Measurements from ENCODE around the gene WSB2.

The WSB2 gene

GRCh38 chr12:118035190-118036041 is 25.6 kb downstream of the WSB2 start:
- Histone ChIP-seq H3K9me3 (ENCODE audit: low read length) (no peaks in the 10 kb centered on the region), H3K4me3 (ENCODE audit: low read depth, low read length, poor library complexity, severe bottlenecking) (no peak overlapping the region), H3K9me2 (ENCODE audit: low read depth, low read length) (no peaks in the 10 kb centered on the region), H3K9ac (ENCODE audit: low read length) (no peak overlapping the region), H3K79me2 (ENCODE audit: insufficient read depth, low read length) (no peaks in the 10 kb centered on the region), H3K36me3 (ENCODE audit: insufficient read depth, low read length) (peaks cover 55% of the 10 kb centered on the region; the same call in 1 of the 2 replicates), H2AFZ (ENCODE audit: low read length) (no peak overlapping the region), H3K27me3 (ENCODE audit: insufficient read depth, low read length) (no peaks in the 10 kb centered on the region), H3F3A (ENCODE audit: insufficient read depth, low read length) (no peaks in the 10 kb centered on the region), H3K4me1 (ENCODE audit: insufficient read depth, low read length, severe bottlenecking) (no peaks in the 10 kb centered on the region), H4K20me1 (ENCODE audit: insufficient read depth, low read length) (no peaks in the 10 kb centered on the region), H3K4me2 (ENCODE audit: low read length) (no peak overlapping the region), H3K27ac (ENCODE audit: low read depth, low read length, poor library complexity, severe bottlenecking) (no peak overlapping the region)
- TF ChIP-seq EZH2 (IDR thresholded peaks at IDR 0.05; ENCODE audit: borderline replicate concordance, low read length) = no peak
- TF ChIP-seq, protein P1, sequence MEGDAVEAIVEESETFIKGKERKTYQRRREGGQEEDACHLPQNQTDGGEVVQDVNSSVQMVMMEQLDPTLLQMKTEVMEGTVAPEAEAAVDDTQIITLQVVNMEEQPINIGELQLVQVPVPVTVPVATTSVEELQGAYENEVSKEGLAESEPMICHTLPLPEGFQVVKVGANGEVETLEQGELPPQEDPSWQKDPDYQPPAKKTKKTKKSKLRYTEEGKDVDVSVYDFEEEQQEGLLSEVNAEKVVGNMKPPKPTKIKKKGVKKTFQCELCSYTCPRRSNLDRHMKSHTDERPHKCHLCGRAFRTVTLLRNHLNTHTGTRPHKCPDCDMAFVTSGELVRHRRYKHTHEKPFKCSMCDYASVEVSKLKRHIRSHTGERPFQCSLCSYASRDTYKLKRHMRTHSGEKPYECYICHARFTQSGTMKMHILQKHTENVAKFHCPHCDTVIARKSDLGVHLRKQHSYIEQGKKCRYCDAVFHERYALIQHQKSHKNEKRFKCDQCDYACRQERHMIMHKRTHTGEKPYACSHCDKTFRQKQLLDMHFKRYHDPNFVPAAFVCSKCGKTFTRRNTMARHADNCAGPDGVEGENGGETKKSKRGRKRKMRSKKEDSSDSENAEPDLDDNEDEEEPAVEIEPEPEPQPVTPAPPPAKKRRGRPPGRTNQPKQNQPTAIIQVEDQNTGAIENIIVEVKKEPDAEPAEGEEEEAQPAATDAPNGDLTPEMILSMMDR (IDR thresholded peaks at IDR 0.05; ENCODE audit: low read length) = no peak

GRCh38 chr12:118034429-118035189 is 26.4 kb downstream of the WSB2 start:
- no peaks in the 10 kb centered on the region for H4K20me1 ChIP-seq (ENCODE audit: insufficient read depth, low read length)

DNA sequence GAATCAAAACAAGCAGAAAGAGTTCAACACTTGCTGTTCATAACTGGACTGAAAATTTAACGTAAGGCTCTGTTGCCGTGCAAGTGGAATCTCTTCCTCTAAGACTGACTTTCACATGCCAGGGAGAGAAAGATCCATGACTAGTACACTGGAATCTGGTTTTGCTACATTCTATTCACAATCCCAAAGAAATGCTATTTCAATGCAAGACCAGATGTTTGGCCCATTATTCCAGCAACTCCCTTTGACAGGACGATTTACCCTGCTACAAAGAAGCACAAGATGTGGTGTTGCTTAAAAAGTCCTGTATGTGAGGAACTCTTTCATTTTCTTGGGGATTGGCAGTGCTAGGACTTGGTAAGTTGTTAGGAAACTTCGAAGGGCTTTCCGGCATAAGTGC is 27.1 kb downstream of the WSB2 start:
- H3K4me3 ChIP-seq (ENCODE audit: low read depth, low read length, poor library complexity, severe bottlenecking) = no peak overlapping the region
- H3K9ac ChIP-seq (ENCODE audit: low read length) = no peak overlapping the region
- no peaks in the 10 kb centered on the region for H3K9me2 ChIP-seq (ENCODE audit: low read depth, low read length)
- peaks cover 70% of the 10 kb centered on the region for H3K36me3 ChIP-seq (ENCODE audit: insufficient read depth, low read length)
- no peaks in the 10 kb centered on the region for H3K79me2 ChIP-seq (ENCODE audit: insufficient read depth, low read length)
- no peaks in the 10 kb centered on the region for H3F3A ChIP-seq (ENCODE audit: insufficient read depth, low read length)
- H3K27me3 ChIP-seq (ENCODE audit: insufficient read depth, low read length) = no peaks in the 10 kb centered on the region
- no peak overlapping the region for H2AFZ ChIP-seq (ENCODE audit: low read length)
- no peak overlapping the region for H3K27ac ChIP-seq (ENCODE audit: low read depth, low read length, poor library complexity, severe bottlenecking)
- no peaks in the 10 kb centered on the region for H3K4me1 ChIP-seq (ENCODE audit: insufficient read depth, low read length, severe bottlenecking)
- no peaks in the 10 kb centered on the region for H3K9me3 ChIP-seq (ENCODE audit: low read length)
- H4K20me1 ChIP-seq (ENCODE audit: insufficient read depth, low read length) = no peaks in the 10 kb centered on the region
- TF ChIP-seq, protein P1 (IDR thresholded peaks at IDR 0.05; ENCODE audit: low read length) = no peak
- TF ChIP-seq EZH2 (IDR thresholded peaks at IDR 0.05; ENCODE audit: borderline replicate concordance, low read length) = no peak
- no peak overlapping the region for H3K4me2 ChIP-seq (ENCODE audit: low read length)

More at GRCh38 chr12:118034429-118035189, 26.4 kb downstream of the WSB2 start:
- Histone ChIP-seq H3K27me3 (ENCODE audit: insufficient read depth, low read length) (no peaks in the 10 kb centered on the region), H3K27ac (ENCODE audit: low read depth, low read length, poor library complexity, severe bottlenecking) (no peak overlapping the region), H3K9me3 (ENCODE audit: low read length) (no peaks in the 10 kb centered on the region), H2AFZ (ENCODE audit: low read length) (no peak overlapping the region), H3F3A (ENCODE audit: insufficient read depth, low read length) (no peaks in the 10 kb centered on the region), H3K4me2 (ENCODE audit: low read length) (no peak overlapping the region), H3K4me3 (ENCODE audit: low read depth, low read length, poor library complexity, severe bottlenecking) (no peak overlapping the region), H3K9me2 (ENCODE audit: low read depth, low read length) (no peaks in the 10 kb centered on the region), H3K36me3 (ENCODE audit: insufficient read depth, low read length) (peaks cover 63% of the 10 kb centered on the region; the same call in 1 of the 2 replicates), H3K79me2 (ENCODE audit: insufficient read depth, low read length) (no peaks in the 10 kb centered on the region), H3K9ac (ENCODE audit: low read length) (no peak overlapping the region), H3K4me1 (ENCODE audit: insufficient read depth, low read length, severe bottlenecking) (no peaks in the 10 kb centered on the region)
- TF ChIP-seq EZH2 (IDR thresholded peaks at IDR 0.05; ENCODE audit: borderline replicate concordance, low read length) = no peak
- TF ChIP-seq, protein P1 (IDR thresholded peaks at IDR 0.05; ENCODE audit: low read length) = peak; percentile 13; the same call in 1 of the 2 replicates
